Measurements from ENCODE around the gene GHDC.

GHDC gene

DNA sequence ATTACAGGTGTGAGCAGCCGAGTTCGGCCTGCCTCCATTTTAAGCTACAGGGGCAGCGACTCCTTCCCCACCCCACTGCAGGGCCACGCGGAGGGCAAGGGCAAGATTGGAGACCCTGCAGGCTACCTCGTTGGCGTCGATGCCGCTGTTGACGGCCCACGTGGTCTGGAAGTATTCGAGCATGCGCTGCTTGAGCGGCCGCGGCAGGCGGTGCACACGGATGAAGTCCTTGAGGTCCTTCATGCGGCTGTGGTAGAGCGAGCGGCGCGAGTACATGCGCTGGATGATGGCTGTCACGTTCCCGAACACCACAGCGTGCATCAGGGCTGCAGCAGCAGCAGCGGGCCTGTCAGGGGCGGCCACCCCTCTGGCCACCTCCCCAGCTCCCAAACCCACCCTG, 24.9 kb downstream of the GHDC start:
- no peaks in the 10 kb centered on the region for H3K36me3 ChIP-seq (ENCODE audit: control insufficient read depth, insufficient read depth, low read length)
- H3K56ac ChIP-seq (ENCODE audit: low read length) = no peak overlapping the region
- H3K4me3 ChIP-seq (ENCODE audit: low read length) = no peak overlapping the region
- H3K18ac ChIP-seq (ENCODE audit: low read length) = no peak overlapping the region
- no peaks in the 10 kb centered on the region for H3K4me1 ChIP-seq (ENCODE audit: control insufficient read depth, low read depth, low read length)
- no peaks in the 10 kb centered on the region for H3K79me2 ChIP-seq (ENCODE audit: control insufficient read depth, insufficient read depth, low read length)
- no peak overlapping the region for H4K5ac ChIP-seq (ENCODE audit: low read length)
- no peaks in the 10 kb centered on the region for H3K79me1 ChIP-seq (ENCODE audit: low read length)
- no peak overlapping the region for H2AK5ac ChIP-seq (ENCODE audit: low read length)
- H3K9ac ChIP-seq (ENCODE audit: low read length) = no peak overlapping the region
- H2BK15ac ChIP-seq (replicated peaks; ENCODE audit: low read depth) = no peak overlapping the region
- no peak overlapping the region for H3K4ac ChIP-seq (ENCODE audit: low read depth, low read length)
- no peak for DNase-seq
- H3K23ac ChIP-seq (ENCODE audit: low read length) = no peak overlapping the region
- H4K8ac ChIP-seq (ENCODE audit: low read depth, low read length) = no peak overlapping the region
- H2BK120ac ChIP-seq (ENCODE audit: low read depth, low read length) = no peak overlapping the region
- H3K4me2 ChIP-seq (ENCODE audit: low read length) = no peak overlapping the region
- no CpG with 5 or more reads among the region's 29 CpGs for WGBS (ENCODE audit: extremely low coverage, insufficient coverage, low lambda C conversion rate)
- H2BK5ac ChIP-seq (ENCODE audit: low read length) = no peak overlapping the region
- H3K27me3 ChIP-seq (ENCODE audit: insufficient read depth, low read length, poor library complexity) = no peaks in the 10 kb centered on the region
- no peak overlapping the region for H3K27ac ChIP-seq (ENCODE audit: low read depth, low read length)

- Histone ChIP-seq H3K36me3 (ENCODE audit: control insufficient read depth, insufficient read depth, low read length) (no peaks in the 10 kb centered on the region), H3K27me3 (ENCODE audit: insufficient read depth, low read length, poor library complexity) (no peaks in the 10 kb centered on the region), H2AK5ac (ENCODE audit: low read length) (no peak overlapping the region), H3K4me1 (ENCODE audit: control insufficient read depth, low read depth, low read length) (no peaks in the 10 kb centered on the region), H3K18ac (ENCODE audit: low read length) (no peak overlapping the region), H4K8ac (ENCODE audit: low read depth, low read length) (no peak overlapping the region), H3K4ac (ENCODE audit: low read depth, low read length) (no peak overlapping the region), H3K23ac (ENCODE audit: low read length) (no peak overlapping the region), H3K4me3 (ENCODE audit: low read length) (no peak overlapping the region), H2BK15ac (replicated peaks; ENCODE audit: low read depth) (no peak overlapping the region), H3K56ac (ENCODE audit: low read length) (no peak overlapping the region), H3K79me2 (ENCODE audit: control insufficient read depth, insufficient read depth, low read length) (no peaks in the 10 kb centered on the region), H3K9ac (ENCODE audit: low read length) (no peak overlapping the region), H3K79me1 (ENCODE audit: low read length) (no peaks in the 10 kb centered on the region), H2BK120ac (ENCODE audit: low read depth, low read length) (no peak overlapping the region), H3K27ac (ENCODE audit: low read depth, low read length) (no peak overlapping the region), H2BK5ac (ENCODE audit: low read length) (no peak overlapping the region), H4K5ac (ENCODE audit: low read length) (no peak overlapping the region), H3K4me2 (ENCODE audit: low read length) (no peak overlapping the region)
- WGBS (ENCODE audit: extremely low coverage, insufficient coverage, low lambda C conversion rate) = no CpG with 5 or more reads among the region's 8 CpGs
- no peak for DNase-seq
Measured at GRCh38 chr17:42167807-42168206, 26.5 kb downstream of the GHDC start.

GRCh38 chr17:42166196-42166763, 28.0 kb downstream of the GHDC start:
- no peak overlapping the region for H3K23ac ChIP-seq (ENCODE audit: low read length)
- WGBS (ENCODE audit: extremely low coverage, insufficient coverage, low lambda C conversion rate) = no CpG with 5 or more reads among the region's 19 CpGs
- no peak for DNase-seq
- no peak overlapping the region for H3K4me3 ChIP-seq (ENCODE audit: low read length)
- no peak overlapping the region for H3K9ac ChIP-seq (ENCODE audit: low read length)
- no peak overlapping the region for H2BK15ac ChIP-seq (replicated peaks; ENCODE audit: low read depth)
- H2AK5ac ChIP-seq (ENCODE audit: low read length) = no peak overlapping the region
- no peak overlapping the region for H4K8ac ChIP-seq (ENCODE audit: low read depth, low read length)
- no peak overlapping the region for H3K56ac ChIP-seq (ENCODE audit: low read length)
- no peaks in the 10 kb centered on the region for H3K36me3 ChIP-seq (ENCODE audit: control insufficient read depth, insufficient read depth, low read length)
- no peaks in the 10 kb centered on the region for H3K79me2 ChIP-seq (ENCODE audit: control insufficient read depth, insufficient read depth, low read length)
- no peak overlapping the region for H2BK120ac ChIP-seq (ENCODE audit: low read depth, low read length)
- H4K5ac ChIP-seq (ENCODE audit: low read length) = no peak overlapping the region
- H3K27me3 ChIP-seq (ENCODE audit: insufficient read depth, low read length, poor library complexity) = no peaks in the 10 kb centered on the region
- H3K79me1 ChIP-seq (ENCODE audit: low read length) = no peaks in the 10 kb centered on the region
- no peak overlapping the region for H2BK5ac ChIP-seq (ENCODE audit: low read length)
- no peak overlapping the region for H3K4me2 ChIP-seq (ENCODE audit: low read length)
- no peaks in the 10 kb centered on the region for H3K4me1 ChIP-seq (ENCODE audit: control insufficient read depth, low read depth, low read length)
- H3K18ac ChIP-seq (ENCODE audit: low read length) = no peak overlapping the region
- no peak overlapping the region for H3K4ac ChIP-seq (ENCODE audit: low read depth, low read length)
- no peak overlapping the region for H3K27ac ChIP-seq (ENCODE audit: low read depth, low read length)

DNA sequence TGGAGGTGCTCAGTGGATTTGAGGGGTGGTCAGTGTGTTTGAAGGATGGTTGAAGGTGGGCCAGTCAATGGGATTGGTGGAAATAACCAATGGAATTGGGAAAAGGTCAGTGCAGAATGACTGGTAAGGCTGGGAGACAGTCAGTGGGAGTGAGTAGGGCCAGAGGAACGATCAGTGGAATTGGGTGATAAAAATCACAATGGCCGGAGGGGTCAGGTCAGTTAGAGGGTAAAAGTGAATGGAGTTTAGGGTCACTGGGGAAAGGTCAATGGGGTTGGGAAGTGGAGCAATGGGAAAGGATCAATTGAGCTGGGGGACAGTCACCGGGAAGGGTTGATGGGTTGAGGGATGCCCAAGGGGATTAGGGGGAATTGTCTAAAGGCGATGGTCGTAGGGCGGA, 28.5 kb downstream of the GHDC start:
- Histone ChIP-seq H3K56ac (ENCODE audit: low read length) (no peak overlapping the region), H3K27me3 (ENCODE audit: insufficient read depth, low read length, poor library complexity) (no peaks in the 10 kb centered on the region), H3K4me2 (ENCODE audit: low read length) (no peak overlapping the region), H4K5ac (ENCODE audit: low read length) (no peak overlapping the region), H3K4me1 (ENCODE audit: control insufficient read depth, low read depth, low read length) (no peaks in the 10 kb centered on the region), H3K4ac (ENCODE audit: low read depth, low read length) (no peak overlapping the region), H2BK15ac (replicated peaks; ENCODE audit: low read depth) (no peak overlapping the region), H3K18ac (ENCODE audit: low read length) (no peak overlapping the region), H3K9ac (ENCODE audit: low read length) (no peak overlapping the region), H2BK120ac (ENCODE audit: low read depth, low read length) (no peak overlapping the region), H3K79me1 (ENCODE audit: low read length) (no peaks in the 10 kb centered on the region), H2BK5ac (ENCODE audit: low read length) (no peak overlapping the region), H3K4me3 (ENCODE audit: low read length) (no peak overlapping the region), H3K23ac (ENCODE audit: low read length) (no peak overlapping the region), H3K79me2 (ENCODE audit: control insufficient read depth, insufficient read depth, low read length) (no peaks in the 10 kb centered on the region), H2AK5ac (ENCODE audit: low read length) (no peak overlapping the region), H3K36me3 (ENCODE audit: control insufficient read depth, insufficient read depth, low read length) (no peaks in the 10 kb centered on the region), H4K8ac (ENCODE audit: low read depth, low read length) (no peak overlapping the region), H3K27ac (ENCODE audit: low read depth, low read length) (no peak overlapping the region)
- no CpG with 5 or more reads among the region's 6 CpGs for WGBS (ENCODE audit: extremely low coverage, insufficient coverage, low lambda C conversion rate)
- DNase-seq = no peak

DNA sequence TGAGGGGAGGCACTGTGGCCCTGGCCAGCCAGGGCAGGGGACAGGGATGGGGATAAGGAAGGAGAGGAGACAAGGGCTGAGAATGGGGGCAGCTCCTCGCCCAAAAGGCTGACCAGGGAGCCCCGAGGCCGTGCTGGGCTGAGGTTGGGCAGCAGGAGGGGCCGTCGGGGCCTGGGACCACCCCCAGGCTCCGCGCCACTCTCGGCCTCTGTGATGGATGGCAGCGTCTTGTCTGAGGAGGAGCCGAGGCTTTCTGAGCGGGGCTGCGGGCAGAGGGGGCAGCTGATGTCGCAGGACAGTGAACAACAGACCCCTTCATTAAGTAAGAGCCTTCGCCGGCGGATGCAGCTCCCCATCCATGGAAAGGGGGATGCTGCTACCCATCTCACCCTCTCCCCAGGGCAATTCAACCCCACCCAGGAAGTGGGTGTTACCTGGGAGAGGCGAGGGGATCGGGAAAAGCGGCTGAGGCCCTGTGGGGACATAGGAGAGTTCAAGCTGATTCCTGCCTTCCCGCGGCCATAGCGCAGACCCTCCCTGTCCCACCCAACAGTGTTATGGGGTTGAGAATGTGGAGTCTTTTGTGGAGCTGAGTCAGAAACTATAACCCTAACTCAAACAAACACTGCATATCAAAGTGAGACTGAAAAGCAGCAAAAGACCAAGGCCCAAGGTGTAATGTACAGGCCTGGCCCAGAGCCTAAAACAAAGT, 30.4 kb downstream of the GHDC start:
- no peak overlapping the region for H3K4ac ChIP-seq (ENCODE audit: low read depth, low read length)
- no peak for DNase-seq
- WGBS (ENCODE audit: extremely low coverage, insufficient coverage, low lambda C conversion rate) = no CpG with 5 or more reads among the region's 22 CpGs
- H4K8ac ChIP-seq (ENCODE audit: low read depth, low read length) = no peak overlapping the region
- no peak overlapping the region for H3K4me2 ChIP-seq (ENCODE audit: low read length)
- H2BK15ac ChIP-seq (replicated peaks; ENCODE audit: low read depth) = no peak overlapping the region
- H3K9ac ChIP-seq (ENCODE audit: low read length) = no peak overlapping the region
- no peak overlapping the region for H3K56ac ChIP-seq (ENCODE audit: low read length)
- H2BK120ac ChIP-seq (ENCODE audit: low read depth, low read length) = no peak overlapping the region
- no peaks in the 10 kb centered on the region for H3K36me3 ChIP-seq (ENCODE audit: control insufficient read depth, insufficient read depth, low read length)
- no peaks in the 10 kb centered on the region for H3K79me1 ChIP-seq (ENCODE audit: low read length)
- no peak overlapping the region for H3K18ac ChIP-seq (ENCODE audit: low read length)
- H3K79me2 ChIP-seq (ENCODE audit: control insufficient read depth, insufficient read depth, low read length) = no peaks in the 10 kb centered on the region
- no peak overlapping the region for H3K23ac ChIP-seq (ENCODE audit: low read length)
- H2AK5ac ChIP-seq (ENCODE audit: low read length) = no peak overlapping the region
- no peak overlapping the region for H4K5ac ChIP-seq (ENCODE audit: low read length)
- H2BK5ac ChIP-seq (ENCODE audit: low read length) = no peak overlapping the region
- H3K27ac ChIP-seq (ENCODE audit: low read depth, low read length) = no peak overlapping the region
- no peaks in the 10 kb centered on the region for H3K27me3 ChIP-seq (ENCODE audit: insufficient read depth, low read length, poor library complexity)
- no peaks in the 10 kb centered on the region for H3K4me1 ChIP-seq (ENCODE audit: control insufficient read depth, low read depth, low read length)
- no peak overlapping the region for H3K4me3 ChIP-seq (ENCODE audit: low read length)

DNA sequence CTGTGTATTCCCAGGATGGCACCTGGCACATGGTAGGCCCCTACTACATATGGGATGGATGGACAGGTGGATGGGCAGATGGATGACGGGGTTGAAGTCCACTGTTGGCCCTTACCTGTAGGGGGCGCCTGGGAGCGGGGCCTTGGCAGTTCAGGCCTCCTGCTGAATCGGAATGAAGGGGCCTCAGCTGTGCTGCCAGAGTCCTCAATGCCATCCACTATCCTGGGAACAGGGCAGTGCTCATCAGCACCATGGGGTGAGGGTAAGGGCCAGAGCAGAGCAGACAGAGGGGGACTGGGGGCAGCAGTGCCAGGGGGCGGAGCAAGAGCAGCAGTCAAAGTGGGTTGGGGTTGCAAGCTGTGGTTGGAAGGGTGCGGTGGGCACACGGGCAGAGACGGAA, 31.2 kb downstream of the GHDC start:
- Histone ChIP-seq H3K79me1 (ENCODE audit: low read length) (no peaks in the 10 kb centered on the region), H3K4ac (ENCODE audit: low read depth, low read length) (no peak overlapping the region), H2BK5ac (ENCODE audit: low read length) (no peak overlapping the region), H3K36me3 (ENCODE audit: control insufficient read depth, insufficient read depth, low read length) (no peaks in the 10 kb centered on the region), H3K4me1 (ENCODE audit: control insufficient read depth, low read depth, low read length) (no peaks in the 10 kb centered on the region), H3K56ac (ENCODE audit: low read length) (no peak overlapping the region), H3K4me2 (ENCODE audit: low read length) (no peak overlapping the region), H3K27me3 (ENCODE audit: insufficient read depth, low read length, poor library complexity) (no peaks in the 10 kb centered on the region), H2AK5ac (ENCODE audit: low read length) (no peak overlapping the region), H3K9ac (ENCODE audit: low read length) (no peak overlapping the region), H3K4me3 (ENCODE audit: low read length) (no peak overlapping the region), H2BK120ac (ENCODE audit: low read depth, low read length) (no peak overlapping the region), H3K79me2 (ENCODE audit: control insufficient read depth, insufficient read depth, low read length) (no peaks in the 10 kb centered on the region), H3K27ac (ENCODE audit: low read depth, low read length) (no peak overlapping the region), H3K23ac (ENCODE audit: low read length) (no peak overlapping the region), H3K18ac (ENCODE audit: low read length) (no peak overlapping the region), H4K8ac (ENCODE audit: low read depth, low read length) (no peak overlapping the region), H4K5ac (ENCODE audit: low read length) (no peak overlapping the region), H2BK15ac (replicated peaks; ENCODE audit: low read depth) (no peak overlapping the region)
- WGBS (ENCODE audit: extremely low coverage, insufficient coverage, low lambda C conversion rate) = no CpG with 5 or more reads among the region's 8 CpGs
- DNase-seq = peak; percentile 56

All from mesendoderm (in vitro differentiated cells).